ENCODE measurements around the gene PLPP3. TPM values are rescaled to one million over a fixed set of nuclear protein-coding genes. Genes with fewer than 3 reads are reported as not detected.

The PLPP3 gene
- total RNA-seq, 1 experiment from 2014 or later: 26.7 TPM

- H3T11ph ChIP-seq (ENCODE audit: low read length): no peak overlapping the region
- peaks cover 3% of the 10 kb centered on the region; the same call in 1 of the 2 replicates for H3K4me1 ChIP-seq (ENCODE audit: insufficient read depth, low read length)
- H2BK20ac ChIP-seq (ENCODE audit: low read depth, low read length, poor library complexity, severe bottlenecking): no peak overlapping the region
- H3K4me1 Mint-ChIP-seq: peaks cover 14 to 22% of the 10 kb centered on the region in 2 experiments
- no peak overlapping the region for H3K18ac ChIP-seq (ENCODE audit: insufficient read length, low read depth, low read length)
- peaks cover 22% of the 10 kb centered on the region for H3K27me3 Mint-ChIP-seq (ENCODE audit: low read depth)
- H2BK15ac ChIP-seq (ENCODE audit: low read depth, low read length): no peak overlapping the region
- no peak overlapping the region for H3K4ac ChIP-seq (ENCODE audit: low read depth, low read length)
- no peak overlapping the region for H2BK120ac ChIP-seq (ENCODE audit: low read depth, low read length, poor library complexity, severe bottlenecking)
- H3K23ac ChIP-seq (ENCODE audit: insufficient read length, low read depth, low read length): no peak overlapping the region
- no peaks in the 10 kb centered on the region for H3K23me2 ChIP-seq (ENCODE audit: insufficient read length, low read depth, low read length, poor library complexity, severe bottlenecking)
- H4K91ac ChIP-seq (ENCODE audit: insufficient read length, low read depth, low read length): no peak overlapping the region
- no peak overlapping the region for H2BK12ac ChIP-seq (ENCODE audit: insufficient read length, low read depth, low read length)
- no peaks in the 10 kb centered on the region for H3K9me3 ChIP-seq (ENCODE audit: control insufficient read depth, low read depth, low read length)
- no peak overlapping the region for H3K4me3 Mint-ChIP-seq
- TF ChIP-seq CTCF (conservative IDR thresholded peaks at IDR 0.05): no peak
- H3K79me1 ChIP-seq (ENCODE audit: insufficient read depth, low read depth, low read length, poor library complexity, severe bottlenecking): no peaks in the 10 kb centered on the region
- no peak overlapping the region for H3K27ac ChIP-seq (ENCODE audit: insufficient read length, low read depth, low read length)
- no peak overlapping the region for H2AK5ac ChIP-seq (ENCODE audit: insufficient read length, low read length)
- H4K5ac ChIP-seq (ENCODE audit: insufficient read length, low read depth, low read length): no peak overlapping the region
- no peak overlapping the region for H3K56ac ChIP-seq (ENCODE audit: insufficient read length, low read depth, low read length)
- H4K8ac ChIP-seq (replicated peaks; ENCODE audit: insufficient read length, low read depth, low read length): no peak overlapping the region
- no peaks in the 10 kb centered on the region for H3K9me3 Mint-ChIP-seq
- H2BK5ac ChIP-seq (ENCODE audit: insufficient read length, low read length): no peak overlapping the region
- no peak overlapping the region for H3K14ac ChIP-seq (ENCODE audit: insufficient read depth, low read length)
- no peaks in the 10 kb centered on the region for H3K27me3 ChIP-seq (ENCODE audit: insufficient read depth, low read length)
- no peak for DNase-seq
- H3K79me2 ChIP-seq (ENCODE audit: insufficient read depth, low read length): no peaks in the 10 kb centered on the region
- H3K36me3 Mint-ChIP-seq (ENCODE audit: insufficient read depth in 1 of 3, low read depth in 3 of 3): no peaks in the 10 kb centered on the region
- H3K4me2 ChIP-seq (ENCODE audit: insufficient read depth, insufficient read length, low read length): no peak overlapping the region
- no CpG with 5 or more reads among the region's 3 CpGs for WGBS (ENCODE audit: extremely low coverage, insufficient read length, low lambda C conversion rate)
- H4K20me1 ChIP-seq (ENCODE audit: control insufficient read depth, insufficient read depth, insufficient read length): no peaks in the 10 kb centered on the region
- H3K9ac ChIP-seq (ENCODE audit: extremely low read depth, insufficient read length, low read length): no peak overlapping the region
- no peak overlapping the region for H3K27ac Mint-ChIP-seq
- H2AFZ ChIP-seq (ENCODE audit: low read length): no peak overlapping the region
Measured at GRCh38 chr1:56473582-56474270, 105.6 kb downstream of the PLPP3 start.

Measured in H9 (cell line).